ENCODE measurements around the gene GPR150.

The GPR150 gene

DNA sequence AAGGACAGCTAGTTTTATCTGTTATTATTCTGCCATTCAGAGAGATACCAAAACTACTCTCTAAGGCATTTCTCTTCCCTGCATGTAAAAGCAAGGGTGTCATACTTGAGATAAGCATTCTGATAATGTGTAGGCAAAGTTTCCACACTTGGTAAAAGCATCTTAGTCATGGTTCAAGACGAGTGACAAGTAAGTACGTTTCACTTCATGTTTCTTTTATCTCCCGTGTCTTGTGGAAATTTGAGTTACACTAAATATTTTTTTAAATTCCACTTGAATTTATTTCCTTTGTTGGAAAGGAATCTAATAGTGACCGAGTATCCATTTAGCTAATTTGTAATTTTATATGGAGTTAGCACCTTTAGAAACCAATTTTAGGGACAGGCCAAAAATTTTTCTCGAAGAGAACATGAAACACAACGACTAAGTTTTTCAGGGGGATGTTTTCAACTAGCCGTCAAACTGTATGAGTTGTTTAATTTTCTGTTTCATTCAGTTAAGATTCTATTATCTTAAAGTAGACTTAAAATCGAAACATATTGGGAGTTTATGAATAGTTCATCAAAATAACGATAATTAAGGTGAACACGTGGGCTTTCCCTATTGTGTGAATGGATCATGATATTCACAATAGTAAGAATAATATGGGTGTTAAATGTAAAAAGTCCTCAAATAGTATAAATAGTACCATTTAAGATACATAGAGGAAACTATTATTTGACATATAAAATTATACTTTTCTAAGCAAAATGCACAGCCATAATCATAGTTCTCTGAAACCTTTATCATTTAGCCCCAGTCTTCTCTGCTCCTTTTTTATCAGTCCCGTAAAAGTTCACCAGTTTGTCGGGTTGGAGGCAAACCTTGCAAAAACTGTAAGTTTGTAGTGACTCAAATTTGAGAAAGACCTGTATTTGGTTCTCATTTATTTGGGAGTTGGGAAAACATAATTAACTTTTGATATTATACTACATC, 28.3 kb downstream of the GPR150 start:
- DNase-seq (ENCODE audit: insufficient read length, low spot score) (no peak), FAIRE-seq (no peak)

DNA sequence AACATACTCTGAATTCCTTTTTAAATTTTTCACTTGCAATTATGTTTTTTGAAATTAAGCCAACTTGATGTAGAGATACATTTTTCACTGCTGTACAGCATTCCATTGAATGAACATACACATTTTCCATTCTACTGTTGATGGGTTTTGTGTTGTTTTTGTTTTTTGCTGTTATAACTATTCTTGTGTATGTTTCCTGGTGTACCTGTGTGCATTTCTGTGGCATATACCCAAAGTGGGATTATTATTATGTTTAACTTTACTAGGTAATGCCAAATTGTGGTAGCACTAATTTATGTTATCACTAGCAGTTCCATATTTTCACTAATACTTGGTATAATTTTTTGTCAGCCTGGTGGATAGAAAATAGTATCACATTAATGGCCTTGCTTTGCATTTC, 29.4 kb downstream of the GPR150 start:
- DNase-seq (ENCODE audit: insufficient read length, low spot score), result no peak
- FAIRE-seq, result no peak

DNA sequence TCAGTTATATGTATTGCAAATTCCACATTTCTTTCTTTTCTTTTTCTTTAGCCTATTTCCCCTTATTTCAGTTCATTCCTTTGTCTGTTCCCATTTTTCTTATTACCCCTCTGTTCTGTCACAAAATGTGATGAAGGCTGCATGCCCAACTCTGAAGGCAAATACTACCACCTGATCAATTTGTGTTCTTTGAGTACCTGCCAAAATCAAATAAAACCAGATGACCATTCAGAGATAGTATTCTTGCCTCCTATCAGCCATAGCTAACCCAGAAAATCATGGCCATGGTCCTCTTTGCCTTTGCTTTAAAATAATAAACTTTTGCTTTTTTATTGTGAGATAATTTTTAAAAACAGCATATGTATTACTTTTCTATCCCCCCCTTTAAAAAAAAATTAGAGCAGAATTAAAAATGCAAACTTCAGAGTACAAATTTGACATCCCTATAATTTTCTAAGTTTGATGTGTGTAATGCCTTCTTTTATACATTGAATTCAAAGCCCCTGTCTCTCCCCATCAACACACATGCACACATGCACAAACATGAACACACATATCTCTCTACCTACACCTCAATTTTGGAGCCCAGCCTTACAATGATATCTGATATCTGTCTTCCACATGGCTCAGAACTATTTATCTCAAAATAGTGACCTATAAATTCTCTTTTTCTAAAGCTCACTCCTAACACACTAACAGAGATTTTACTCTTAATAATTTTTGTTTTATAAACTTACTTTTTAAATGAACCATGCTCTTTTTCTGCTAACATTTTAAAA, 30.1 kb downstream of the GPR150 start:
- DNase-seq (ENCODE audit: insufficient read length, low spot score) (no peak), FAIRE-seq (no peak)

DNA sequence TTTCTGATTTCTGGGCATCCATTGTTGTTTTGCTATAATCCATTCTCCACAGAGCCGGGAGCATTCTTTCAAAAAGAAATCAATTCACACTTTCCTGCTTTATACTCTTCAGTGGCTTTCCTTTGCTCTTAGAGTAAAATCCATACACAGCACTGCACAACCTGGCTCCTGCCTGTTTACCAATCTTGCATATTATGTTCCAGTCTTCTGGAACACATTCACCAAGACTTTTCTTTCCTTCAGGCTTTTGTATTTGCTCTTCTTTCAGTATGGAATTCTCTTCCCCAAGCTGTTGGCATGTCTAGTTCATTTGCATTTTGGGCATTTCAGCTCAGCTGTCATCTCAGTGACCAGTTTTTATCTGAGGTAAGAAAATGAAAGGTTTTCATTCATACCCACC, 33.0 kb downstream of the GPR150 start:
- no peak for FAIRE-seq
- DNase-seq (ENCODE audit: insufficient read length, low spot score), result no peak

DNA sequence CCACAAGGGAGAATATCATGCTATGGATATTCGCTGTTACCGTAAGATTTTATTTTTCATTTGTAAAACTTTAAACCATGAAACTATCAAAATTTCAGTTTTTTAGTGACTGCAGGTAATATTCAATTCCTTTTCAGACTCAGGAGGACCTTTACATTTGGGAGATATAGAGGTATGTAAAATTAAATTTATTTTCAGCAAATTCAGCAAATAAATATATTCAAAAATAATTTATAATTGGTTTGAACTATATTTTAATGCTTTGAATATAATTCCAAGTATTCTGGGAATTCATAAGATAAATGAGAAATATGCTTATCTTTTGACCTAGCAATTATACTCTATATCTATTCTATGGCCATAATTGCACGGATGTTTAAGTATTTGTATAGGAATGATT, 34.3 kb downstream of the GPR150 start:
- no peak for FAIRE-seq

DNA sequence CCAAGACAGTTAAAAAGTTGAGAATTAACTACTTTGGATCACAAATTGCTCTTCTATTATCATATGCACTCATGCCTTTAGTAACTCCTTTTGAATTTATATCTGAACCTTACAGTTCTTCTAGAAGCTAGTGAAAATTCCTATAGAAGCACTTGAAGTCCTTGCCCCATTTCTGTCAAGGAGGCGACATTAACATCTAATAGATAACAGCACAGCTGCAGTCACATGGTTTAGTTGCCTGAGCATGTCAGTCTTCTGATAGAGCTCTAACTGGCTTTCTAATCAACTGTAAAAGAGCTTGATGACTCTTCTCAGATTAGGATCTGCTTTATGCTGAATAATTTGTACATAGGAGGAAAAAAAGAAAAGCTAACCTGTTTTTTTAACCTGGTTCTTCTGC, 35.7 kb downstream of the GPR150 start:
- DNase-seq (ENCODE audit: insufficient read length, low spot score) (no peak), FAIRE-seq (no peak)

More for the DNA sequence above, 34.3 kb downstream of the GPR150 start:
- no peak for DNase-seq (ENCODE audit: insufficient read length, low spot score)

DNA sequence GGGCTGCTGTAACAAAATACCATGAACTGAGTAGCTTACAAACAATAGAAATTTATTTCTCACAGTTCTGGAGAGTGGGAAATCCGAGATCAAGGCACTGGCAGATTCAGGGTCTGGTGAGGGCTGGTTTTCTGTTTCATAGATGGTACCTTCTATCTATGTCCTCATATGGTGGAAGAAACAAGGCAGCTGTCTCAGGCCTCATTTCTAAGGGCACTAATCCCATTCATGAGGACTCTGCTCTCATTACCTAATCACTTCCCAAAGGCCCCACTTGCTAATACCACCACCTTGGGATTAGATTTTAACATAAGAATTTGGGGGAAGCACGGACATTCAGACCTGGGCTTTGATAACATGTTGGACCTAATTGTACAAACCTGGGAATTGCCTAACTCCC, 40.2 kb downstream of the GPR150 start:
- DNase-seq (ENCODE audit: insufficient read length, low spot score) (no peak), FAIRE-seq (no peak)

DNA sequence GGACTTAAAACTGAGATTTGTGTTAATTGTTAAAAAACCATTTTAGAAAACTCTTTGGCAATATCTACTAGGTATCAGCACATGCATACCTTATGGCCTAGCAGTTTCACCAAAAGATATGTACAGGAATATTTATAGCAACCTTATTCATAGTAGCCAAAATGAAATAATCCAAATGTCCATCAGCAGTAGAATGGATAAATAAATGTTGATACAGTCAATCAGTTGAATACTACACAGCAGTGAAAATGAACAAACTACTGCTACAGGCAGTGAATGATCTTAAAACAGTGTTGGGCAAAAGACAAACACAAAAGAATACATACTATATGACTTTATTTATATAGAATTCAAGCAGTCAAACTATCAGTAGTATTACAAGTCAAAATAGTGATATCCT, 43.1 kb downstream of the GPR150 start:
- no peak for DNase-seq (ENCODE audit: insufficient read length, low spot score)
- FAIRE-seq, result no peak

DNA sequence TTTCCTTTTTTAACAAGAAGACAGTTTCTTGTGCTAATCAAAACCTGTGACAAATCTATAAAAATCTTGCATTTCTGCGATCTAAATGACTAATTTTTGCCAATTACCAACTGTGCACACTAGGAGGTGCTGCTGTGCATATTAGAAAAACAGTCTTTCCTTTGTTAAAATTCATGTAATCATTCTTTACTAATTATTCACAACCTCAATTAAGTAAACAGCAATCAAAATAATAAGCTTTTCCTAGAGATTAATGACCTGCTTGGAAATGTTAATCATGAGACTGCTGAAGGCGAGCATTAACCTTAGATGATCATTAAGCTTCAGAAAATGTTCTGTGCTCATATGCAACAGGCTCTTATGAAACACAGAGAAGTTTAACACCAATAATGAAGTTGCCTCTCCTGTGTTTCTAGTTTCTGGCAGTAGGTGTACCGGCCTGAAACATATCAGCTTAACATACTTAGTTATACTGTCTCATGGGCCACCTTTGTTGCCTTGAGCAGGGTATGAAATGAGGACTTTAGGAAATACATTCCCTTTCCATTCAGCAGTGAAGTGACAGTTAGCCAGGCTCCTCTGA, 44.4 kb downstream of the GPR150 start:
- DNase-seq (ENCODE audit: insufficient read length, low spot score), result no peak
- FAIRE-seq, result no peak

DNA sequence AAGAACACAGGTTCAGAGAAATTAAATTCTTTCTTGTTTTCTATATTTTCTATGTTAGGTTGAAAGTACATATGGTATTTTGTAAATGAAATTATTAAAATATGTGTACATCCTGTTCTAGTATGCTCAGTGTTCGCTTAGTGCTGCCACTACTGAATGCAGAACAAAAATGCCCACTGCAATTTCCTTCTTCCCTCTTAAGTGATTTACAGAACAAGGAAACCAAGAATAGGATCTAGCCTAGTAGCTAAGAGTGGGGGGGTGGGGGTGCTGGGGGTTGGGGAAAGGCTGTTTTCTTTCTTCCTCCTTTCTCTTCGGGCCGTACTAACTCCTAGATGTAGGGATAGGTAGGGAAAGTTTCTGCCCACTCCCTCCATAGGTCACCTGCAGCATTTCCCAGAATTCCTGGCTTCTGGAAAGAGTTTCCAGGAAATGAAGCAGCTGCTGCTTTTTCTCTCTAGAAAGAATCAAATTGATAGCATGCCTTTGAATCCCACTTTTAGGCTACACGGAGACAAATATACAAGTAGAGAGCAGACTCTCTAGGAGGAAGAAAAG, 47.3 kb downstream of the GPR150 start:
- DNase-seq (ENCODE audit: insufficient read length, low spot score) (no peak), FAIRE-seq (no peak)

DNA sequence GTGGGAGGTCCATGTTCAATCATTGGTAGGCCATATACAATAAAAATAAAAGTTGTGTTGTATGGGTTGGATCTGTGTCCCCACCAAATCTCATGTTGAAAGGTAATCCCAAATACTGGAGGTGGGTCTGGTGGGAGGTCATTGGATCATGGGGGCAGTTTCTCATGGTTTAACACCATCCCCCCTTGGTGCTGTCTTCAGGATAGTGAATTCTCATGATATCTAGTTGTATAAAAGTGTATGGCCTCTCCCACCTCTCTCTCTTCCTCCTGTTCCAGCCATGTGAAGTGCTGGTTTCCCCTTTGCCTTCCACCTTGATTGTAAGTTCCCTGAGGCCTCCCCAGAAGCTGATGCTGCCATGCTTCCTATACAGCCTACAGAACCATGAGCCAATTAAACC, 47.8 kb downstream of the GPR150 start:
- FAIRE-seq (no peak), DNase-seq (ENCODE audit: insufficient read length, low spot score) (no peak)

DNA sequence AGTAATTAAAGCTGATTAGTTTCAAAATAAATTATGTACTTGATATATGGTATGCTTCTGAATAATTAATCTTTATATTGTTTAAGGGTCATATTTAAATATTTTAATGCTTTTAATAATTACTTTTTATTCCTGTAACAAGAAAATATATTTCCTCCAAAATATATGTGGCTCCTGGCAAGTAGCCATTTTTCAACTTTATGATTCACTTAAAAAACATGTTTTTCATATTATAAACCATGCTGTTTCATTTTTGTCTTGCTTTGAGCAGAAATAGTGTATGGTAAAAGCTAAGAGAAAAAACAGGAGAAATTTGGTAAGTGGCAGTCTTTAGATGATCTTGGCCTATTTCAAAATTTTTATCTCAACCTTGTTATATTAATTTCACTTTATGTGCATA, 48.3 kb downstream of the GPR150 start:
- no peak for DNase-seq (ENCODE audit: insufficient read length, low spot score)
- FAIRE-seq, result no peak

DNA sequence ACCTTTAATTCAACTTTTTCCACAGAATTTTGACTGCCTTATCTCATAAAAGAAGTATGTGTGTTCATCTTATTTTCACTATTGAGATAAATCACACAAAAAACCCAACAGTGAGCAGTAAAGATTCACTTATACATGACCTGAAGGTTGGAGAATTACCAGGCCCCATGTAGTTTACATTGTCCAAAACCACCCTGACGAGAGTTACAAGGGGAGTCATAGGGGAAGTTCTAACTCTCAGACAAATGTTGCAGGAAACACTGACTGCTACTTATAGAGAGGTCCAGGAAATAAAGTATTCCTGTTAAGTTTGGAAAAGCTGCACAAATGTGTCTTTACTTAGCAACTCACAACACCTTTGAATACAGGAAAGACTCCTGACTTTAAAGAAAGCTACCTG, 48.8 kb downstream of the GPR150 start:
- no peak for DNase-seq (ENCODE audit: insufficient read length, low spot score)
- FAIRE-seq, result no peak

DNA sequence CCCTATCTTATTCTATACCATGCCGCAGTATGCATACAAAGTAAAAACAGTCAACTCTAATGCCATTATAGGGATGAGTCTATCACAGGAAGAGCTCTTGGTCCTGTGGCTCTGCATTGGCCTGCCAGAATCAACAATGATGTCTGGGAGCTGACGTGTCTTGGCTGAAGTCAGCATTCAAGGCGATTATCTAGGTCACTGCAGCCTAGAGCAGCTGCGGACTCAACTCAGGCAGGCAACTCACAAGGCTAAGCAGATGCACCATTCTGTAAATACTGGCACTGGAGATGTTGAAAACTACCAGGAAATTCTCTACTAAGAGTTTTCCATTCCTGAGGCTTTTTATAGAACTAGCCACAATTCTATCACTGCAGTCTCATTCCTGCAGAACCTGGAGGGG, 49.7 kb downstream of the GPR150 start:
- FAIRE-seq, result no peak
- no peak for DNase-seq (ENCODE audit: insufficient read length, low spot score)

DNA sequence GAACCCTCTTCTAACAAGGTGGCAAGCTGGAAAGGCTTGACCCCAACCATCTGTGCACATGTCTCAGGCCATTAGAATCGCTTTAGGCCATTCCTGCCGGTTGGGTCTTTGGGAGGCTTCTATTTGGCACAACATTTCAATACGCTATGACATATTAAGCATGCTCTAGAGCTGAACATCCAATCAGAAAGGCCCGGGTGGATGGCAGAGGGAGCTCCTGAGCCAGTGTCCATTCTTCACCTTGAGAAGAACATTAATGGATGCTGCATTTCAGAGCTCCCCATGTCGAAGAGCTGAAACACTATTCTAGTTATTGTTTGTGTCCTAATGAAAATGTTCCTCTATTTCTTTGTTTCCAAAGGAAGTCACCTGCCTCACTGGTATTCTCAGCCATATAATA, 50.1 kb downstream of the GPR150 start:
- FAIRE-seq, result no peak
- no peak for DNase-seq (ENCODE audit: insufficient read length, low spot score)

DNA sequence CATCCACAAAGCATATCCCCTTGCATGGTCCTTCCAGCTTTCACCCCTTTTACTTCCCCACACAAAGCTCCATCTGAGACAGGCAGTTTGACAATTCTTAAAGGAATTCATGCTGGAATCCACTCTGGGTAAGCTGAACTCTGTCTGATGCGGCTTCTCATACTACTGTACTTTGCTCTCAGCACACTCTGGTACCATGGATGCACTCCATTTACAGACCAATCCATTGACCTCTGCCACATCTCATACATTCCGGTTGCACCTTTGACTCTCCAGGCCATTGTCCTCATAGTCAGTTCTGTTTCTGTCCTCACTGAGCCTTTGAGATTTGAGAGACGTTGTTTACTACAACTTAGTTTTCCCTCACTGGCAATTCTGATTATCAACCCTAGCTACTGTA, 50.7 kb downstream of the GPR150 start:
- DNase-seq (ENCODE audit: insufficient read length, low spot score) (no peak), FAIRE-seq (no peak)
